Measurements from ENCODE around the gene ZNF469.

DNA sequence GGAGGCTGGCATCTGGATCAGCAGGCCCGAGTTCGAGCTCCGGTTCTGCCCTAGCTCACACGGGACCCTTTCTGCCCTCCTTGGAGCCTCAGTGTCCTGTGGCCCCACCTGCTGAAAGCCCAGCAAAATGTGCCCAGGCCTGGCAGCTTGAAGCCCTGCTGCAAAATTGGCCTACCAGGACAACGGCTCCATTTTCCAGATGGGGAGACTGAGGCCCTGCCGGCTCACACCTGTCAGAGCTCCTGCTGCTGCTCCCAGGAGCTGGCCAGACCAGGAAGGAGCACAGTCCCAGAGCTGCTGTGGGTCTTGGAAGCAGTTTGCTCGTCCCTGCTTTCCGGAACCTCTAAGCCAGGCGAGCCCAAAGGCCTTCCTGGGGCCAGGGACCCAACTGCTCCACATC lies 17.4 kb downstream of the ZNF469 start:
- TF ChIP-seq, protein P1, sequence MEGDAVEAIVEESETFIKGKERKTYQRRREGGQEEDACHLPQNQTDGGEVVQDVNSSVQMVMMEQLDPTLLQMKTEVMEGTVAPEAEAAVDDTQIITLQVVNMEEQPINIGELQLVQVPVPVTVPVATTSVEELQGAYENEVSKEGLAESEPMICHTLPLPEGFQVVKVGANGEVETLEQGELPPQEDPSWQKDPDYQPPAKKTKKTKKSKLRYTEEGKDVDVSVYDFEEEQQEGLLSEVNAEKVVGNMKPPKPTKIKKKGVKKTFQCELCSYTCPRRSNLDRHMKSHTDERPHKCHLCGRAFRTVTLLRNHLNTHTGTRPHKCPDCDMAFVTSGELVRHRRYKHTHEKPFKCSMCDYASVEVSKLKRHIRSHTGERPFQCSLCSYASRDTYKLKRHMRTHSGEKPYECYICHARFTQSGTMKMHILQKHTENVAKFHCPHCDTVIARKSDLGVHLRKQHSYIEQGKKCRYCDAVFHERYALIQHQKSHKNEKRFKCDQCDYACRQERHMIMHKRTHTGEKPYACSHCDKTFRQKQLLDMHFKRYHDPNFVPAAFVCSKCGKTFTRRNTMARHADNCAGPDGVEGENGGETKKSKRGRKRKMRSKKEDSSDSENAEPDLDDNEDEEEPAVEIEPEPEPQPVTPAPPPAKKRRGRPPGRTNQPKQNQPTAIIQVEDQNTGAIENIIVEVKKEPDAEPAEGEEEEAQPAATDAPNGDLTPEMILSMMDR (IDR thresholded peaks at IDR 0.05), result no peak
- no peak for TF ChIP-seq POLR2A (IDR thresholded peaks at IDR 0.05)

All from heart left ventricle (tissue), 13 donors.